ENCODE measurements around the gene EPHB6.

The EPHB6 gene

GRCh38 chr7:142866361-142867096 lies 11.7 kb downstream of the EPHB6 start:
- Histone ChIP-seq H2AFZ (ENCODE audit: low read length) (no peak overlapping the region), H3K4me1 (ENCODE audit: insufficient read depth, low read length, severe bottlenecking) (no peaks in the 10 kb centered on the region), H3F3A (ENCODE audit: insufficient read depth, low read length) (no peaks in the 10 kb centered on the region), H3K36me3 (ENCODE audit: insufficient read depth, low read length) (no peaks in the 10 kb centered on the region), H3K4me3 (ENCODE audit: low read depth, low read length, poor library complexity, severe bottlenecking) (no peak overlapping the region), H3K9ac (ENCODE audit: low read length) (no peak overlapping the region), H3K79me2 (ENCODE audit: insufficient read depth, low read length) (no peaks in the 10 kb centered on the region), H3K9me3 (ENCODE audit: low read length) (no peaks in the 10 kb centered on the region), H3K4me2 (ENCODE audit: low read length) (no peak overlapping the region), H3K27me3 (ENCODE audit: insufficient read depth, low read length) (peaks cover 5% of the 10 kb centered on the region), H4K20me1 (ENCODE audit: insufficient read depth, low read length) (no peaks in the 10 kb centered on the region), H3K9me2 (ENCODE audit: low read depth, low read length) (no peaks in the 10 kb centered on the region), H3K27ac (ENCODE audit: low read depth, low read length, poor library complexity, severe bottlenecking) (no peak overlapping the region)
- TF ChIP-seq CTCF (IDR thresholded peaks at IDR 0.05; ENCODE audit: low read length) (peak; percentile 79), EZH2 (IDR thresholded peaks at IDR 0.05; ENCODE audit: borderline replicate concordance, low read length) (no peak)

GRCh38 chr7:142867097-142867378 lies 12.2 kb downstream of the EPHB6 start:
- no peaks in the 10 kb centered on the region for H3K4me1 ChIP-seq (ENCODE audit: insufficient read depth, low read length, severe bottlenecking)

GRCh38 chr7:142867398-142868187 lies 12.7 kb downstream of the EPHB6 start:
- Histone ChIP-seq H2AFZ (ENCODE audit: low read length) (no peak overlapping the region), H3K4me1 (ENCODE audit: insufficient read depth, low read length, severe bottlenecking) (no peaks in the 10 kb centered on the region), H3K9me3 (ENCODE audit: low read length) (no peaks in the 10 kb centered on the region), H3K9ac (ENCODE audit: low read length) (no peak overlapping the region), H3F3A (ENCODE audit: insufficient read depth, low read length) (no peaks in the 10 kb centered on the region), H3K27ac (ENCODE audit: low read depth, low read length, poor library complexity, severe bottlenecking) (no peak overlapping the region), H4K20me1 (ENCODE audit: insufficient read depth, low read length) (no peaks in the 10 kb centered on the region), H3K79me2 (ENCODE audit: insufficient read depth, low read length) (no peaks in the 10 kb centered on the region), H3K4me2 (ENCODE audit: low read length) (no peak overlapping the region), H3K36me3 (ENCODE audit: insufficient read depth, low read length) (no peaks in the 10 kb centered on the region), H3K4me3 (ENCODE audit: low read depth, low read length, poor library complexity, severe bottlenecking) (no peak overlapping the region), H3K27me3 (ENCODE audit: insufficient read depth, low read length) (peaks cover 5% of the 10 kb centered on the region; the same call in 1 of the 2 replicates), H3K9me2 (ENCODE audit: low read depth, low read length) (no peaks in the 10 kb centered on the region)
- TF ChIP-seq CTCF (IDR thresholded peaks at IDR 0.05; ENCODE audit: low read length) (no peak), EZH2 (IDR thresholded peaks at IDR 0.05; ENCODE audit: borderline replicate concordance, low read length) (no peak)

More at GRCh38 chr7:142867097-142867378, 12.2 kb downstream of the EPHB6 start:
- H2AFZ ChIP-seq (ENCODE audit: low read length): no peak overlapping the region
- H3K9me2 ChIP-seq (ENCODE audit: low read depth, low read length): no peaks in the 10 kb centered on the region
- TF ChIP-seq EZH2 (IDR thresholded peaks at IDR 0.05; ENCODE audit: borderline replicate concordance, low read length) (no peak), CTCF (IDR thresholded peaks at IDR 0.05; ENCODE audit: low read length) (no peak)
- H3K9ac ChIP-seq (ENCODE audit: low read length): no peak overlapping the region
- H3K4me2 ChIP-seq (ENCODE audit: low read length): no peak overlapping the region
- H3K27me3 ChIP-seq (ENCODE audit: insufficient read depth, low read length): peaks cover 5% of the 10 kb centered on the region
- H3K9me3 ChIP-seq (ENCODE audit: low read length): no peaks in the 10 kb centered on the region
- no peaks in the 10 kb centered on the region for H3F3A ChIP-seq (ENCODE audit: insufficient read depth, low read length)
- no peaks in the 10 kb centered on the region for H3K36me3 ChIP-seq (ENCODE audit: insufficient read depth, low read length)
- no peak overlapping the region for H3K27ac ChIP-seq (ENCODE audit: low read depth, low read length, poor library complexity, severe bottlenecking)
- no peaks in the 10 kb centered on the region for H3K79me2 ChIP-seq (ENCODE audit: insufficient read depth, low read length)
- no peaks in the 10 kb centered on the region for H4K20me1 ChIP-seq (ENCODE audit: insufficient read depth, low read length)
- no peak overlapping the region for H3K4me3 ChIP-seq (ENCODE audit: low read depth, low read length, poor library complexity, severe bottlenecking)

Data from OCI-LY1 (cell line).